HCT116 (cell line): ENCODE measurements around the gene HERPUD1. TPM values are rescaled to one million over a fixed set of nuclear protein-coding genes. Genes with fewer than 3 reads are reported as not detected.

Source experiments
- ATAC-seq: fragments of 200-7000 bp; cut with Tn5 transposase; 2 replicates; pipeline ENCODE4 v1.9.1; 2020; ENCODE audit warnings: mild to moderate bottlenecking, moderate library complexity
- BruUV-seq: library from RNA; stranded (reverse); fragments of 400-500 nt; replicated peaks from 2 replicates; lab custom pipeline; 2021; lab: Mats Ljungman, UMichigan
- CTCF ChIA-PET: fragments of 300-600 bp; sonication (Branson Sonifier 250); formaldehyde crosslinking; loops from one replicate; lab custom pipeline; 2021; ENCODE audit warnings: antibody characterized with exemption; lab: Charles Lee
- POLR2A ChIA-PET: fragments of 300-600, 350-600 bp; sonication (Branson Sonifier 250); formaldehyde crosslinking; loops from one replicate; lab custom pipeline; 2021; ENCODE audit warnings: antibody characterized with exemption; lab: Charles Lee
- RAD21 ChIA-PET, 2 experiments: fragments of 300-600 bp; sonication (Branson Sonifier 250); formaldehyde crosslinking; loops; one replicate each; lab custom pipeline; 2023; ENCODE audit warnings: low total read pairs in 2 of 2; ENCODE audit not compliant: uncharacterized antibody in 2 of 2, unreplicated experiment in 2 of 2, low non-redundant PET in 1 of 2; lab: Charles Lee
- DNase-seq: peaks from one replicate; pipeline ENCODE4 v3.0.0-alpha.2; 2010; ENCODE audit warnings: low read depth, low spot score
- H2AFZ ChIP-seq: fragments of 200-600 bp; shearing (Covaris generic), sonication (generic); 2 replicates; pipeline ENCODE4 v1.6.1; 2017; ENCODE audit warnings: low read depth, mixed run types, mixed read lengths, antibody characterized with exemption, low read length; ENCODE audit not compliant: poor library complexity, severe bottlenecking
- H3K27ac ChIP-seq: 2 replicates; pipeline ENCODE4 v1.5.1; 2012; ENCODE audit warnings: low read depth, low read length
- H3K27me3 ChIP-seq: fragments of 200-600 bp; sonication (generic); 2 replicates; pipeline ENCODE4 v1.6.1; 2016; ENCODE audit warnings: mixed run types, low read length, mixed read lengths; ENCODE audit not compliant: insufficient read depth
- H3K36me3 ChIP-seq, 2 experiments: fragments of 200-500 bp in 1 of 2; fragments of 200-600 bp in 1 of 2; sonication (Bioruptor generic) in 1 of 2; sonication (generic) in 1 of 2; 2 replicates each; pipeline versions ENCODE4 v1.5.1 to v1.6.1; 2014 to 2016; ENCODE audit warnings: low read length in 2 of 2, inconsistent platforms in 1 of 2, mixed read lengths in 1 of 2, mixed run types in 1 of 2; ENCODE audit not compliant: insufficient read depth in 2 of 2, control insufficient read depth in 1 of 2
- H3K4me1 ChIP-seq, 2 experiments: fragments of 200-600 bp in 1 of 2; sonication (generic) in 1 of 2; 2 replicates each; pipeline versions ENCODE4 v1.5.1 to v1.6.1; 2012 to 2017; ENCODE audit warnings: low read length in 2 of 2, inconsistent platforms in 1 of 2, mild to moderate bottlenecking in 1 of 2, mixed read lengths in 1 of 2, mixed run types in 1 of 2, moderate library complexity in 1 of 2; ENCODE audit not compliant: insufficient read depth in 2 of 2, control insufficient read depth in 1 of 2
- H3K4me2 ChIP-seq: fragments of 200-600 bp; sonication (generic); 2 replicates; pipeline ENCODE4 v1.6.1; 2017; ENCODE audit warnings: mixed run types, low read length, mixed read lengths
- H3K4me3 ChIP-seq, 2 experiments: fragments of 200-600 bp in 1 of 2; sonication (generic) in 1 of 2; replicated peaks in 1 of 2; 2 replicates each; pipeline ENCODE4 v1.5.1; 2011 to 2016; ENCODE audit warnings: low read length in 2 of 2, control low read depth in 1 of 2, low read depth in 1 of 2, mild to moderate bottlenecking in 1 of 2, mixed read lengths in 1 of 2, mixed run types in 1 of 2
- H3K79me2 ChIP-seq: fragments of 200-600 bp; sonication (generic); 2 replicates; pipeline ENCODE4 v1.6.1; 2017; ENCODE audit warnings: mild to moderate bottlenecking, mixed run types, low read length, moderate library complexity, mixed read lengths; ENCODE audit not compliant: insufficient read depth
- H3K9ac ChIP-seq: fragments of 200-600 bp; sonication (generic); 2 replicates; pipeline ENCODE4 v1.6.1; 2016; ENCODE audit warnings: low read length, mixed read lengths
- H3K9me2 ChIP-seq: fragments of 200-600 bp; sonication (generic), shearing (Covaris generic); 2 replicates; pipeline ENCODE4 v1.6.1; 2017; ENCODE audit warnings: mixed run types, mild to moderate bottlenecking, moderate library complexity; ENCODE audit not compliant: insufficient read depth
- H3K9me3 ChIP-seq, 2 experiments: fragments of 200-500 bp in 1 of 2; fragments of 200-600 bp in 1 of 2; sonication (Bioruptor generic) in 1 of 2; sonication (generic) in 1 of 2; 2 replicates each; pipeline ENCODE4 v1.6.1; 2014 to 2017; ENCODE audit warnings: low read length in 2 of 2, mixed read lengths in 2 of 2, inconsistent platforms in 1 of 2, low read depth in 1 of 2, mild to moderate bottlenecking in 1 of 2, mixed run types in 1 of 2, moderate library complexity in 1 of 2; ENCODE audit not compliant: control insufficient read depth in 1 of 2, insufficient read depth in 1 of 2
- H4K20me1 ChIP-seq: fragments of 200-600 bp; sonication (generic), shearing (Covaris generic); 2 replicates; pipeline ENCODE4 v1.6.1; 2017; ENCODE audit warnings: mixed run types, mild to moderate bottlenecking, moderate library complexity; ENCODE audit not compliant: insufficient read depth
- CBX3 ChIP-seq: IDR thresholded peaks from 2 replicates; pipeline ENCODE4 v1.6.1; 2012; ENCODE audit warnings: low read depth
- CEBPB ChIP-seq: IDR thresholded peaks from 2 replicates; pipeline ENCODE4 v1.6.1; 2012; ENCODE audit warnings: low read depth
- CTCF ChIP-seq, 3 experiments: fragments of 200-600 bp in 1 of 3; sonication (generic) in 1 of 3; IDR thresholded peaks in 2 of 3; conservative IDR thresholded peaks in 1 of 3; 2 replicates each; pipeline ENCODE4 v1.5.1; 2012 to 2017; ENCODE audit warnings: low read depth in 2 of 3, low read length in 2 of 3, antibody characterized with exemption in 1 of 3, borderline replicate concordance in 1 of 3, control low read depth in 1 of 3, mild to moderate bottlenecking in 1 of 3, mixed read lengths in 1 of 3, mixed run types in 1 of 3, moderate library complexity in 1 of 3; ENCODE audit not compliant: insufficient read depth in 1 of 3
- ELF1 ChIP-seq: IDR thresholded peaks from 2 replicates; pipeline ENCODE4 v1.6.1; 2012; ENCODE audit warnings: low read depth, borderline replicate concordance
- EZH2 ChIP-seq: fragments of 200-600 bp; sonication (generic); IDR thresholded peaks from 2 replicates; pipeline ENCODE4 v1.6.1; 2017; ENCODE audit warnings: antibody characterized with exemption, mixed run types
- FOSL1 ChIP-seq: IDR thresholded peaks from 2 replicates; pipeline ENCODE4 v1.6.1; 2012; ENCODE audit warnings: low read depth
- JUND ChIP-seq: IDR thresholded peaks from 2 replicates; pipeline ENCODE4 v1.6.1; 2012
- POLR2A ChIP-seq: IDR thresholded peaks from 2 replicates; pipeline ENCODE4 v1.7.0; 2011; ENCODE audit warnings: borderline replicate concordance; ENCODE audit not compliant: insufficient read depth, insufficient read length; ENCODE audit errors: extremely low read depth
- POLR2AphosphoS5 ChIP-seq: IDR thresholded peaks from 2 replicates; pipeline ENCODE4 v1.6.1; 2011; ENCODE audit warnings: mild to moderate bottlenecking, low read depth, low read length, moderate library complexity
- RAD21 ChIP-seq: IDR thresholded peaks from 2 replicates; pipeline ENCODE4 v1.6.1; 2012; ENCODE audit warnings: low read depth, mild to moderate bottlenecking
- SIN3A ChIP-seq: IDR thresholded peaks from 2 replicates; pipeline ENCODE4 v1.6.1; 2012; ENCODE audit warnings: low read depth
- SP1 ChIP-seq: IDR thresholded peaks from 2 replicates; pipeline ENCODE4 v1.6.1; 2012; ENCODE audit warnings: low read depth
- YY1 ChIP-seq: IDR thresholded peaks from 2 replicates; pipeline ENCODE4 v1.6.1; 2011; ENCODE audit warnings: low read length, low read depth, moderate library complexity, mild to moderate bottlenecking; ENCODE audit not compliant: insufficient replicate concordance; ENCODE audit errors: extremely low read depth
- ZNF274 ChIP-seq: fragments of 200-500 bp; sonication (Bioruptor generic); IDR thresholded peaks from 2 replicates; pipeline ENCODE4 v1.6.1; 2014; ENCODE audit warnings: mild to moderate bottlenecking, low read depth, low read length, inconsistent platforms
- intact Hi-C: fragments of 100-400 bp; cut with micrococcal nuclease; formaldehyde crosslinking; loops from 2 replicates; pipeline ENCODE4 v1.10.0; 2022
- total RNA-seq: library from RNA; stranded (reverse); gene quantifications from one replicate; pipeline ENCODE4 v1.2.1, GENCODE V29; 2021; ENCODE audit not compliant: unreplicated experiment
- TF ChIP-seq, protein P1 (sequence below): IDR thresholded peaks from 2 replicates; pipeline ENCODE4 v1.6.1; 2012

HERPUD1 gene
- total RNA-seq, 1 experiment from 2014 or later = 113 TPM

DNA sequence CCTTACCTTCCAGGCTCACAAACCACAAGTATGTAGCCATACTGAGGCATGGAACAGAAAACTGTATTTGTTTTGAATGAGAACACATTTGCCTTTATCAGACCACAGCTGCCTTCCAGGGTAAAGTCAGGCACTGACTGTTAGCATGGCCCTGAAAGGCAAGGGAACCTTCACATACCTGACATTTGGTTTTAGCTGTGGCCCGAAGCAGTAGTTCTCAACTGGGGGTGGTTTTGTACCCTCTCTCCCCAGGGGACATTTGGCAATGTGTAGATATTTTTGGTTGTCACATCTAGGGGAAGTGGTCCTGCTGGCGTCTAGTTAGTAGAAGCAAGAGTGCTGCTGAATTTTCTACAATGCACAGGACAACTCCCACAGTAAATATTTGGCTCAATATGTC, 9.2 kb downstream of the HERPUD1 start:
- Histone ChIP-seq H3K79me2 (peaks cover 13% of the 10 kb centered on the region), H3K36me3 (peaks cover 75 to 84% of the 10 kb centered on the region in 2 experiments), H3K4me3 (no peak overlapping the region), H2AFZ (no peak overlapping the region), H3K27me3 (no peaks in the 10 kb centered on the region), H3K4me2 (no peak overlapping the region), H4K20me1 (no peaks in the 10 kb centered on the region), H3K27ac (no peak overlapping the region), H3K4me1 (peaks cover 0 to 3% of the 10 kb centered on the region in 2 experiments; a peak in 1 of 4 replicates), H3K9me3 (no peaks in the 10 kb centered on the region), H3K9ac (no peak overlapping the region), H3K9me2 (no peaks in the 10 kb centered on the region)
- ATAC-seq = no peak
- ChIA-PET RAD21 (interaction anchor here in 1 of 2 experiments (0.9 kb wide), 1 partner anchor 10 kb away, joined by 3 read pairs; no protein-coding TSS in a partner anchor), CTCF (no interaction called here), POLR2A (interaction anchor here (0.7 to 1.6 kb wide), 2 partner anchors 9 to 85 kb away, joined by 3 read pairs; partner anchors contain the start of gene HERPUD1)
- DNase-seq = no peak
- TF ChIP-seq ELF1 (no peak), POLR2AphosphoS5 (0 out of 2 replicates have a peak, but pooled peaks have one; percentile 12), SIN3A (no peak), CEBPB (no peak)
- TF ChIP-seq, protein P1, sequence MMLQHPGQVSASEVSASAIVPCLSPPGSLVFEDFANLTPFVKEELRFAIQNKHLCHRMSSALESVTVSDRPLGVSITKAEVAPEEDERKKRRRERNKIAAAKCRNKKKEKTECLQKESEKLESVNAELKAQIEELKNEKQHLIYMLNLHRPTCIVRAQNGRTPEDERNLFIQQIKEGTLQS = no peak
- intact Hi-C loops = no loop called here
- no TSS peak for BruUV-seq

GRCh38 chr16:56941856-56942331, 10.0 kb downstream of the HERPUD1 start:
- DNase-seq (no peak), ATAC-seq (no peak)
- CTCF ChIA-PET = no interaction called here
- no peaks in the 10 kb centered on the region for H4K20me1 ChIP-seq
- POLR2A ChIA-PET = interaction anchor here (0.7 to 1.6 kb wide), 3 partner anchors 9 to 86 kb away, joined by 3 read pairs; no protein-coding TSS in a partner anchor
- no peaks in the 10 kb centered on the region for H3K9me2 ChIP-seq
- H3K9ac ChIP-seq = no peak overlapping the region
- H3K27me3 ChIP-seq = no peaks in the 10 kb centered on the region
- H3K79me2 ChIP-seq = peaks cover 7% of the 10 kb centered on the region; the same call in 1 of the 2 replicates
- no peak overlapping the region for H3K4me3 ChIP-seq
- intact Hi-C loops = no loop called here
- peaks cover 67 to 76% of the 10 kb centered on the region in 2 experiments for H3K36me3 ChIP-seq
- H3K27ac ChIP-seq = no peak overlapping the region
- H3K4me1 ChIP-seq = peaks cover 0 to 3% of the 10 kb centered on the region in 2 experiments; a peak in 1 of 4 replicates
- no peak overlapping the region for H2AFZ ChIP-seq
- RAD21 ChIA-PET = no interaction called here
- no peak overlapping the region for H3K4me2 ChIP-seq
- BruUV-seq = no TSS peak
- H3K9me3 ChIP-seq = no peaks in the 10 kb centered on the region
- TF ChIP-seq POLR2A (no peak), CEBPB (no peak), FOSL1 (no peak), SIN3A (no peak), ZNF274 (no peak), CTCF (IDR thresholded peaks at IDR 0.05 in 2 of 3, conservative IDR thresholded peaks at IDR 0.05 in 1 of 3; ENCODE audit: borderline replicate concordance in 1 of 3, insufficient read depth in 1 of 3, low read depth in 2 of 3, low read length in 2 of 3) (no peak), YY1 (no peak), CBX3 (no peak), JUND (no peak), EZH2 (no peak), SP1 (no peak), POLR2AphosphoS5 (no peak; the same call in 1 of the 2 replicates), RAD21 (no peak)
- TF ChIP-seq, protein P1 = no peak
